ENCODE measurements around the gene PDE2A. TPM values are rescaled to one million over a fixed set of nuclear protein-coding genes. Genes with fewer than 3 reads are reported as not detected.
A peak's percentile ranks its signal among the peaks of the same experiment; 100 is the strongest.

PDE2A gene
- total RNA-seq, 1 experiment from 2014 or later: 1.2 TPM

GRCh38 chr11:72615329-72615728 is 58.9 kb downstream of the PDE2A start:
- no peak for DNase-seq (ENCODE audit: low read depth)

- no peak for DNase-seq (ENCODE audit: low read depth)
Observed at GRCh38 chr11:72614381-72614780, 59.8 kb downstream of the PDE2A start.

GRCh38 chr11:72613977-72614376 is 60.2 kb downstream of the PDE2A start:
- DNase-seq (ENCODE audit: low read depth): no peak

GRCh38 chr11:72613450-72613849 is 60.8 kb downstream of the PDE2A start:
- no peak for DNase-seq (ENCODE audit: low read depth)

- peak; percentile 44 for DNase-seq (ENCODE audit: low read depth)
Observed at GRCh38 chr11:72609476-72609875, 64.7 kb downstream of the PDE2A start.

- no peak for DNase-seq (ENCODE audit: low read depth)
Observed at GRCh38 chr11:72609045-72609444, 65.2 kb downstream of the PDE2A start.

- no peak for DNase-seq (ENCODE audit: low read depth)
Observed at GRCh38 chr11:72607496-72607895, 66.7 kb downstream of the PDE2A start.

- no peak for DNase-seq (ENCODE audit: low read depth)
Observed at GRCh38 chr11:72606748-72607468, 67.3 kb downstream of the PDE2A start.

- DNase-seq (ENCODE audit: low read depth): no peak
Observed at GRCh38 chr11:72605973-72606747, 68.1 kb downstream of the PDE2A start.

- no peak for DNase-seq (ENCODE audit: low read depth)
Observed at GRCh38 chr11:72604256-72604655, 70.0 kb downstream of the PDE2A start.

GRCh38 chr11:72602250-72602904 is 71.8 kb downstream of the PDE2A start:
- DNase-seq (ENCODE audit: low read depth): no peak

GRCh38 chr11:72600557-72600956 is 73.7 kb downstream of the PDE2A start:
- DNase-seq (ENCODE audit: low read depth): no peak

GRCh38 chr11:72599325-72600117 is 74.7 kb downstream of the PDE2A start:
- peak; percentile 21 for DNase-seq (ENCODE audit: low read depth)

- DNase-seq (ENCODE audit: low read depth): peak; percentile 26
Observed at GRCh38 chr11:72598906-72599305, 75.3 kb downstream of the PDE2A start.

GRCh38 chr11:72598466-72598865 is 75.8 kb downstream of the PDE2A start:
- no peak for DNase-seq (ENCODE audit: low read depth)

GRCh38 chr11:72597721-72598120 is 76.5 kb downstream of the PDE2A start:
- no peak for DNase-seq (ENCODE audit: low read depth)

GRCh38 chr11:72595292-72595684 is 78.9 kb downstream of the PDE2A start:
- no peak for DNase-seq (ENCODE audit: low read depth)

GRCh38 chr11:72594493-72595291 is 79.5 kb downstream of the PDE2A start:
- DNase-seq (ENCODE audit: low read depth): no peak

- no peak for DNase-seq (ENCODE audit: low read depth)
Observed at GRCh38 chr11:72592698-72593495, 81.3 kb downstream of the PDE2A start.

Measured in M059J (cell line).